HG03159 (cell line): Measurements from ENCODE around the gene GSN.

Experiments
- ATAC-seq: cut with Tn5 transposase; IDR thresholded peaks from one replicate; pipeline ENCODE4 v1.9.1; 2021; ENCODE audit warnings: mild to moderate bottlenecking, moderate library complexity; ENCODE audit not compliant: unreplicated experiment

GSN gene

GRCh38 chr9:121322037-121322736, 54.2 kb downstream of the GSN start:
- ATAC-seq, result no peak

- no peak for ATAC-seq
These were observed 54.9 kb downstream of the GSN start for GRCh38 chr9:121322737-121323448.

- ATAC-seq, result no peak
These were observed 55.6 kb downstream of the GSN start for GRCh38 chr9:121323449-121324151.

GRCh38 chr9:121324316-121324715, 56.4 kb downstream of the GSN start:
- no peak for ATAC-seq

GRCh38 chr9:121324755-121325154, 56.8 kb downstream of the GSN start:
- no peak for ATAC-seq

GRCh38 chr9:121325387-121325786, 57.4 kb downstream of the GSN start:
- no peak for ATAC-seq

- ATAC-seq, result no peak
These were observed 58.3 kb downstream of the GSN start for GRCh38 chr9:121326130-121326838.

GRCh38 chr9:121326901-121327613, 59.1 kb downstream of the GSN start:
- no peak for ATAC-seq

- no peak for ATAC-seq
These were observed 60.5 kb downstream of the GSN start for GRCh38 chr9:121328476-121328875.

- no peak for ATAC-seq
These were observed 61.1 kb downstream of the GSN start for GRCh38 chr9:121328876-121329681.

- no peak for ATAC-seq
These were observed 63.6 kb downstream of the GSN start for GRCh38 chr9:121331549-121331948.

- no peak for ATAC-seq
These were observed 64.2 kb downstream of the GSN start for GRCh38 chr9:121331992-121332685.

GRCh38 chr9:121333950-121334773, 66.2 kb downstream of the GSN start:
- no peak for ATAC-seq

GRCh38 chr9:121336665-121337064, 68.7 kb downstream of the GSN start:
- no peak for ATAC-seq

- ATAC-seq, result no peak
These were observed 71.5 kb downstream of the GSN start for GRCh38 chr9:121339437-121339836.

GRCh38 chr9:121340676-121341392, 72.9 kb downstream of the GSN start:
- no peak for ATAC-seq

GRCh38 chr9:121344184-121344583, 76.2 kb downstream of the GSN start:
- no peak for ATAC-seq

GRCh38 chr9:121345070-121345469, 77.1 kb downstream of the GSN start:
- ATAC-seq, result no peak
